B cell (primary cell): ENCODE results near the gene NFKBIL1. TPM values are rescaled to one million over a fixed set of nuclear protein-coding genes. Genes with fewer than 3 reads are reported as not detected.

Source experiments
- ATAC-seq: fragments of 200-7000 bp; cut with Tn5 transposase; one replicate; pipeline ENCODE4 v1.10.0; 2021; ENCODE audit warnings: low read depth, mild to moderate bottlenecking, moderate number of reproducible peaks, moderate library complexity
- CTCF ChIA-PET: fragments of 350-600 bp; sonication (Branson Sonifier 250); formaldehyde crosslinking; loops from one replicate; lab custom pipeline; 2021; ENCODE audit warnings: antibody characterized with exemption, inconsistent platforms; lab: Charles Lee
- POLR2A ChIA-PET: fragments of 350-600 bp; sonication (Branson Sonifier 250); formaldehyde crosslinking; loops from one replicate; lab custom pipeline; 2021; ENCODE audit warnings: antibody characterized with exemption; lab: Charles Lee
- DNase-seq: peaks from one replicate; pipeline ENCODE4 v3.0.0; 2013
- H2AFZ ChIP-seq: 2 replicates; pipeline ENCODE4 v1.6.1; 2012; ENCODE audit warnings: mild to moderate bottlenecking, low read depth, low read length; ENCODE audit not compliant: insufficient read depth, poor library complexity, severe bottlenecking
- H3K27ac ChIP-seq, 2 donors: 1 replicate in 1 of 2; 2 replicates in 1 of 2; pipeline ENCODE4 v1.5.1; 2012 to 2013; ENCODE audit warnings: low read length in 2 of 2, mild to moderate bottlenecking in 2 of 2, moderate library complexity in 1 of 2
- H3K27me3 ChIP-seq, 4 experiments: fragments of 200-600 bp in 1 of 4; sonication (generic) in 1 of 4; replicated peaks in 1 of 4; 1 replicate in 2 of 4; 2 replicates in 2 of 4; pipeline versions ENCODE4 v1.6.1 to v1.7.0; 2013 to 2016; ENCODE audit warnings: low read length in 3 of 4, mild to moderate bottlenecking in 2 of 4, mixed read lengths in 1 of 4, moderate library complexity in 1 of 4; ENCODE audit not compliant: insufficient read depth in 4 of 4, control insufficient read depth in 3 of 4; ENCODE audit errors: control extremely low read depth in 1 of 4
- H3K36me3 ChIP-seq, 2 experiments: replicated peaks in 1 of 2; 1 replicate in 1 of 2; 2 replicates in 1 of 2; pipeline versions ENCODE4 v1.6.1 to v1.7.1; 2013; ENCODE audit warnings: low read length in 1 of 2; ENCODE audit not compliant: insufficient read depth in 2 of 2, control insufficient read depth in 1 of 2; ENCODE audit errors: control extremely low read depth in 1 of 2, extremely low read depth in 1 of 2
- H3K4me1 ChIP-seq, 2 donors: fragments of 200-600 bp in 1 of 2; sonication (generic) in 1 of 2; 1 replicate in 1 of 2; 2 replicates in 1 of 2; pipeline versions ENCODE4 v1.5.1 to v1.6.1; 2013 to 2017; ENCODE audit warnings: low read length in 2 of 2; ENCODE audit not compliant: control insufficient read depth in 2 of 2, insufficient read depth in 2 of 2
- H3K4me2 ChIP-seq: replicated peaks from 2 replicates; pipeline ENCODE3; 2012; ENCODE audit warnings: mild to moderate bottlenecking, low read depth, low read length; ENCODE audit not compliant: poor library complexity, severe bottlenecking
- H3K4me3 ChIP-seq, 5 experiments: fragments of 200-600 bp in 1 of 5; sonication (generic) in 1 of 5; 1 replicate in 3 of 5; 2 replicates in 2 of 5; pipeline versions ENCODE4 v1.5.1 to v1.7.0; 2011 to 2016; ENCODE audit warnings: low read length in 4 of 5, mild to moderate bottlenecking in 4 of 5, low read depth in 2 of 5, control low read depth in 1 of 5, moderate library complexity in 1 of 5; ENCODE audit not compliant: insufficient read depth in 1 of 5; ENCODE audit errors: control extremely low read depth in 1 of 5, extremely low read depth in 1 of 5
- H3K79me2 ChIP-seq: fragments of 200-600 bp; sonication (generic); one replicate; pipeline ENCODE4 v1.6.0; 2016; ENCODE audit warnings: low read length; ENCODE audit not compliant: control insufficient read depth, insufficient read depth
- H3K9ac ChIP-seq: fragments of 200-600 bp; sonication (generic); 2 replicates; pipeline ENCODE4 v1.6.1; 2017; ENCODE audit warnings: mild to moderate bottlenecking, low read length, moderate library complexity
- H3K9me3 ChIP-seq, 3 donors: one replicate each; pipeline versions ENCODE4 v1.6.1 to v1.7.1; 2013; ENCODE audit warnings: low read length in 2 of 3; ENCODE audit not compliant: control insufficient read depth in 2 of 3, insufficient read depth in 1 of 3; ENCODE audit errors: control extremely low read depth in 1 of 3
- H4K20me1 ChIP-seq: 2 replicates; pipeline ENCODE4 v1.6.0; 2012; ENCODE audit warnings: mild to moderate bottlenecking, low read length; ENCODE audit not compliant: insufficient read depth, control insufficient read depth, poor library complexity, severe bottlenecking
- H3K27ac Mint-ChIP-seq: one replicate; pipeline ENCODE4 v1.8.0; 2021; ENCODE audit warnings: mixed read lengths
- H3K27me3 Mint-ChIP-seq: one replicate; pipeline ENCODE4 v1.8.0; 2021; ENCODE audit warnings: mixed read lengths
- H3K4me1 Mint-ChIP-seq: one replicate; pipeline ENCODE4 v1.8.0; 2021; ENCODE audit warnings: mixed read lengths
- H3K4me3 Mint-ChIP-seq: one replicate; pipeline ENCODE4 v1.8.0; 2021; ENCODE audit warnings: mixed read lengths
- H3K9me3 Mint-ChIP-seq: one replicate; pipeline ENCODE4 v1.8.0; 2022; ENCODE audit warnings: mixed read lengths; ENCODE audit not compliant: insufficient read depth
- CTCF ChIP-seq: fragments of 200-600 bp; IDR thresholded peaks from one replicate; pipeline ENCODE4 v1.8.0; 2022; ENCODE audit warnings: antibody characterized with exemption, mild to moderate bottlenecking
- EZH2 ChIP-seq: IDR thresholded peaks from 2 replicates; pipeline ENCODE4 v1.6.1; 2012; ENCODE audit warnings: borderline replicate concordance, low read depth, mild to moderate bottlenecking, moderate library complexity, low read length; ENCODE audit not compliant: insufficient read depth, poor library complexity, severe bottlenecking
- WGBS: methylation state at CpG from one replicate; pipeline ENCODE4 v1.1.5; 2013; ENCODE audit warnings: missing lambda C conversion rate; ENCODE audit not compliant: insufficient coverage; 5-methylcytosine and 5-hydroxymethylcytosine counted together
- intact Hi-C: fragments of 100-400 bp; cut with micrococcal nuclease; formaldehyde crosslinking; loops from one replicate; pipeline ENCODE4 v1.10.0; 2022
- polyA plus RNA-seq: library from polyadenylated mRNA; depleted of rRNA; stranded (reverse); fragments of >200 nt; gene quantifications from 2 replicates; pipeline ENCODE4 v1.2.3, GENCODE V29; 2012
- small RNA-seq: library from RNA; depleted of rRNA; stranded (forward); fragments of <200 nt; gene quantifications from one replicate; pipeline ENCODE3, GENCODE V24; 2012; ENCODE audit warnings: low replicate concordance, low read depth; ENCODE audit not compliant: insufficient read length
- total RNA-seq, 2 donors: library from RNA; stranded (reverse); fragments of 120-200 nt in 1 of 2; gene quantifications; 1 replicate in 1 of 2; 2 replicates in 1 of 2; pipeline versions ENCODE4 v1.2.3 to v1.2.4, GENCODE V29; 2013 to 2022

Gene NFKBIL1
- total and polyA plus RNA-seq, 2 donors (not counting 1 experiment from before 2014, with no cell fraction given), result 10.3 to 18.4 TPM

- H3K36me3 ChIP-seq, result no peaks in the 10 kb centered on the region
- intact Hi-C loops, result no loop called here
- Mint-ChIP-seq H3K27me3 (no peaks in the 10 kb centered on the region), H3K4me3 (no peak overlapping the region), H3K9me3 (no peaks in the 10 kb centered on the region), H3K27ac (no peak overlapping the region), H3K4me1 (no peaks in the 10 kb centered on the region)
- TF ChIP-seq CTCF (no peak), EZH2 (no peak)
- no peak overlapping the region for H3K4me2 ChIP-seq
- DNase-seq, result no peak
- CTCF ChIA-PET, result interaction anchor here (1.1 to 35.3 kb wide), 3 partner anchors 9 to 252 kb away, joined by 3 to 2241 read pairs (median 6); partner anchors contain the start of genes ATP6V1G2, LTA and NFKBIL1
- POLR2A ChIA-PET, result interaction anchor here (0.7 kb wide), 2 partner anchors 31 to 64 kb away, joined by 3 to 7 read pairs; no protein-coding TSS in a partner anchor
- no peaks in the 10 kb centered on the region for H4K20me1 ChIP-seq
- no peak overlapping the region for H3K9ac ChIP-seq
- no peak for ATAC-seq
- H3K4me3 ChIP-seq, result no peak overlapping the region
- WGBS, result 100% methylated on average over 1 of the region's 1 CpG
- H3K79me2 ChIP-seq, result no peaks in the 10 kb centered on the region
- H3K27me3 ChIP-seq, result no peaks in the 10 kb centered on the region
- no peak overlapping the region for H3K27ac ChIP-seq
- H3K4me1 ChIP-seq, result no peaks in the 10 kb centered on the region
- H2AFZ ChIP-seq, result no peak overlapping the region
- no peaks in the 10 kb centered on the region for H3K9me3 ChIP-seq
Observed at GRCh38 chr6:31607317-31607716, 59.9 kb downstream of the NFKBIL1 start.

Small RNAs within 50 kb of the gene (small RNA-seq; reads per million reads assigned to genes)
- gene AL663061.1 (not detected), gene SNORD117 (12,958 reads per million, percentile 99 among the genes with 10 or more reads in this experiment), gene SNORD84 (not detected)

Other genes starting within 250 kb of the NFKBIL1 start
Only the 30 nearest of the 31 such genes appear.
- 3,910 and 4,028 TPM in 2 replicates for gene HLA-B, start 190.4 kb upstream of the NFKBIL1 start, total RNA-seq
- gene HLA-B, start 190.4 kb upstream of the NFKBIL1 start, polyA plus RNA-seq, result 4,233 and 7,345 TPM in 2 replicates
- 13.9 and 17.1 TPM in 2 replicates for gene MICA, start 144.0 kb upstream of the NFKBIL1 start, total RNA-seq
- gene MICA, start 144.0 kb upstream of the NFKBIL1 start, polyA plus RNA-seq, result 19.8 and 28.5 TPM in 2 replicates
- 21.9 and 24.2 TPM in 2 replicates for gene MICB, start 49.5 kb upstream of the NFKBIL1 start, total RNA-seq
- gene MICB, start 49.5 kb upstream of the NFKBIL1 start, polyA plus RNA-seq, result 24.5 and 30.9 TPM in 2 replicates
- gene MCCD1, start 18.6 kb upstream of the NFKBIL1 start, total RNA-seq, result not detected in 2 replicates
- gene MCCD1, start 18.6 kb upstream of the NFKBIL1 start, polyA plus RNA-seq, result not detected in 2 replicates
- 576 and 577 TPM in 2 replicates for gene DDX39B, start 5.6 kb upstream of the NFKBIL1 start, total RNA-seq
- gene DDX39B, start 5.6 kb upstream of the NFKBIL1 start, polyA plus RNA-seq, result 838 and 919 TPM in 2 replicates
- gene ATP6V1G2, start 1.0 kb upstream of the NFKBIL1 start, total RNA-seq, result 3.3 and 4.4 TPM in 2 replicates
- gene ATP6V1G2, start 1.0 kb upstream of the NFKBIL1 start, polyA plus RNA-seq, result 4.5 and 5.2 TPM in 2 replicates
- 5.6 and 8.8 TPM in 2 replicates for gene LTA, start 24.7 kb downstream of the NFKBIL1 start, total RNA-seq
- gene LTA, start 24.7 kb downstream of the NFKBIL1 start, polyA plus RNA-seq, result 8.4 and 8.6 TPM in 2 replicates
- 22.2 and 22.6 TPM in 2 replicates for gene TNF, start 28.0 kb downstream of the NFKBIL1 start, total RNA-seq
- gene TNF, start 28.0 kb downstream of the NFKBIL1 start, polyA plus RNA-seq, result 15.6 and 21.9 TPM in 2 replicates
- gene LTB, start 34.8 kb downstream of the NFKBIL1 start, total RNA-seq, result 473 and 488 TPM in 2 replicates
- 832 and 938 TPM in 2 replicates for gene LTB, start 34.8 kb downstream of the NFKBIL1 start, polyA plus RNA-seq
- gene LST1, start 38.7 kb downstream of the NFKBIL1 start, total RNA-seq, result 7.4 and 9.5 TPM in 2 replicates
- gene LST1, start 38.7 kb downstream of the NFKBIL1 start, polyA plus RNA-seq, result 29.4 and 30.5 TPM in 2 replicates
- 24.7 and 28.5 TPM in 2 replicates for gene NCR3, start 45.4 kb downstream of the NFKBIL1 start, total RNA-seq
- 52.2 and 52.5 TPM in 2 replicates for gene NCR3, start 45.4 kb downstream of the NFKBIL1 start, polyA plus RNA-seq
- gene AIF1, start 67.6 kb downstream of the NFKBIL1 start, total RNA-seq, result 1.3 and 1.5 TPM in 2 replicates
- 4.7 and 7.5 TPM in 2 replicates for gene AIF1, start 67.6 kb downstream of the NFKBIL1 start, polyA plus RNA-seq
- 265 and 278 TPM in 2 replicates for gene PRRC2A, start 73.1 kb downstream of the NFKBIL1 start, total RNA-seq
- gene PRRC2A, start 73.1 kb downstream of the NFKBIL1 start, polyA plus RNA-seq, result 152 and 153 TPM in 2 replicates
- 345 and 348 TPM in 2 replicates for gene BAG6, start 105.1 kb downstream of the NFKBIL1 start, total RNA-seq
- 252 and 276 TPM in 2 replicates for gene BAG6, start 105.1 kb downstream of the NFKBIL1 start, polyA plus RNA-seq
- 2.6 and 3.6 TPM in 2 replicates for gene APOM, start 108.3 kb downstream of the NFKBIL1 start, total RNA-seq
- gene APOM, start 108.3 kb downstream of the NFKBIL1 start, polyA plus RNA-seq, result 11.6 and 11.9 TPM in 2 replicates
- gene C6orf47, start 113.2 kb downstream of the NFKBIL1 start, total RNA-seq, result 34.0 and 35.1 TPM in 2 replicates
- gene C6orf47, start 113.2 kb downstream of the NFKBIL1 start, polyA plus RNA-seq, result 5.8 and 7.6 TPM in 2 replicates
- 24.2 and 24.3 TPM in 2 replicates for gene GPANK1, start 117.4 kb downstream of the NFKBIL1 start, total RNA-seq
- 18.3 and 22.6 TPM in 2 replicates for gene GPANK1, start 117.4 kb downstream of the NFKBIL1 start, polyA plus RNA-seq
- gene CSNK2B, start 118.5 kb downstream of the NFKBIL1 start, total RNA-seq, result 141 and 146 TPM in 2 replicates
- 124 and 142 TPM in 2 replicates for gene CSNK2B, start 118.5 kb downstream of the NFKBIL1 start, polyA plus RNA-seq
- 42.3 and 44.2 TPM in 2 replicates for gene LY6G5B, start 122.4 kb downstream of the NFKBIL1 start, total RNA-seq
- gene LY6G5B, start 122.4 kb downstream of the NFKBIL1 start, polyA plus RNA-seq, result 25.2 and 28.4 TPM in 2 replicates
- 0.76 and 2.1 TPM in 2 replicates for gene LY6G5C, start 133.5 kb downstream of the NFKBIL1 start, total RNA-seq
- gene LY6G5C, start 133.5 kb downstream of the NFKBIL1 start, polyA plus RNA-seq, result 0.40 and 3.4 TPM in 2 replicates
- gene ABHD16A, start 155.7 kb downstream of the NFKBIL1 start, total RNA-seq, result 78.3 and 90.3 TPM in 2 replicates
- 97.5 and 97.6 TPM in 2 replicates for gene ABHD16A, start 155.7 kb downstream of the NFKBIL1 start, polyA plus RNA-seq
- gene LY6G6F, start 159.3 kb downstream of the NFKBIL1 start, total RNA-seq, result not detected in 2 replicates
- 0.32 TPM in 1 of 2 replicates, not detected in the other for gene LY6G6F, start 159.3 kb downstream of the NFKBIL1 start, polyA plus RNA-seq
- gene LY6G6D, start 167.7 kb downstream of the NFKBIL1 start, total RNA-seq, result not detected in 2 replicates
- not detected in 2 replicates for gene LY6G6D, start 167.7 kb downstream of the NFKBIL1 start, polyA plus RNA-seq
- not detected in 2 replicates for gene LY6G6C, start 174.1 kb downstream of the NFKBIL1 start, total RNA-seq
- 0.13 and 0.30 TPM in 2 replicates for gene LY6G6C, start 174.1 kb downstream of the NFKBIL1 start, polyA plus RNA-seq
- 0.24 and 0.54 TPM in 2 replicates for gene MPIG6B, start 175.8 kb downstream of the NFKBIL1 start, total RNA-seq
- gene MPIG6B, start 175.8 kb downstream of the NFKBIL1 start, polyA plus RNA-seq, result 1.6 and 4.8 TPM in 2 replicates
- gene DDAH2, start 181.7 kb downstream of the NFKBIL1 start, total RNA-seq, result 51.1 and 59.2 TPM in 2 replicates
- 64.7 and 87.2 TPM in 2 replicates for gene DDAH2, start 181.7 kb downstream of the NFKBIL1 start, polyA plus RNA-seq
- gene CLIC1, start 188.9 kb downstream of the NFKBIL1 start, total RNA-seq, result 216 and 221 TPM in 2 replicates
- gene CLIC1, start 188.9 kb downstream of the NFKBIL1 start, polyA plus RNA-seq, result 178 and 290 TPM in 2 replicates
- 49.9 and 50.1 TPM in 2 replicates for gene MSH5, start 192.4 kb downstream of the NFKBIL1 start, total RNA-seq
- 51.6 and 64.7 TPM in 2 replicates for gene MSH5, start 192.4 kb downstream of the NFKBIL1 start, polyA plus RNA-seq
- gene SAPCD1, start 215.0 kb downstream of the NFKBIL1 start, total RNA-seq, result 11.1 and 12.9 TPM in 2 replicates
- gene SAPCD1, start 215.0 kb downstream of the NFKBIL1 start, polyA plus RNA-seq, result 12.9 and 21.5 TPM in 2 replicates
- 5.2 and 5.6 TPM in 2 replicates for gene VWA7, start 229.7 kb downstream of the NFKBIL1 start, total RNA-seq
- gene VWA7, start 229.7 kb downstream of the NFKBIL1 start, polyA plus RNA-seq, result 3.2 and 6.0 TPM in 2 replicates